C4-2B (cell line): Measurements from ENCODE around the gene MYLK4.

Experiments used
- H3K27ac ChIP-seq: fragments of 450-650 bp; 2 replicates; pipeline ENCODE4 v1.5.1; 2017
- ZFX ChIP-seq: fragments of 450-650 bp; IDR thresholded peaks from 2 replicates; pipeline ENCODE4 v1.6.1; 2017
- TF ChIP-seq, protein P1 (sequence below): fragments of 450-650 bp; conservative IDR thresholded peaks from 2 replicates; pipeline ENCODE4 v1.5.1; 2017; ENCODE audit warnings: mild to moderate bottlenecking

Gene MYLK4

DNA sequence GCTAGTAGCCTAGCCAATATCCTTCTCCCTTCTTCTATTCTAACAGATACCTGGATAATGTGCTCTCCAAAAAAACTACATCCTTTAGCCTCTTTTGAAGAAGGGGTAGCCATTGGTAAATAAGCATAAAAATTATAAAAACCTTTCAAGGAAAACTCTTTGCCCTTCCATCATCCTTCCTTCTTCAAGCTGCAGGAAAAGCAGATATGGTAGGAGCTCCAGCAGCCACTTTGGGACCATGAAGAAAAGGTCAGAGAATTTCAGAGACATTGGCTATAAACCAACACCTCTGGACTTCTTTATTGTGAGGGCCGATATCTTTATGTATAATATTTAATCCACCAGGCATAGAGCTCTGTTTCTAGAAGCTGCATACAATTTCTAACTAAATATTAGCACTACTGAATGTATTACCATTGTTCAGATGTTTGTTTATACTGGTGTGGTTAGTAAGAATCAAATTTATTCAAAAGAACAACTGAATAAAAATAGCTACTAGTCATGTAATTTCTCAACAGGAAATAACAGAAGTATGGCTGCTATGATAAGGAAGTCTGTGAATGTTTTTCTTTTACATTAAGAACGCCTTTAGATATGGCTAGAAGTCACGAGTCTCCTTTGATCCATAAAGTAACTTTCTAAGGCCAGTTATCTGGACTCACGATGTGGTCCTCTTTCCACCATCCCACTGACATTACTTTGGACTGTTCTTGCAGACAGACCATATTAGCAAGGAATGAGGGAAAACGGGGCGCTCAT is 32.2 kb downstream of the MYLK4 start:
- no peak overlapping the region for H3K27ac ChIP-seq
- TF ChIP-seq, protein P1, sequence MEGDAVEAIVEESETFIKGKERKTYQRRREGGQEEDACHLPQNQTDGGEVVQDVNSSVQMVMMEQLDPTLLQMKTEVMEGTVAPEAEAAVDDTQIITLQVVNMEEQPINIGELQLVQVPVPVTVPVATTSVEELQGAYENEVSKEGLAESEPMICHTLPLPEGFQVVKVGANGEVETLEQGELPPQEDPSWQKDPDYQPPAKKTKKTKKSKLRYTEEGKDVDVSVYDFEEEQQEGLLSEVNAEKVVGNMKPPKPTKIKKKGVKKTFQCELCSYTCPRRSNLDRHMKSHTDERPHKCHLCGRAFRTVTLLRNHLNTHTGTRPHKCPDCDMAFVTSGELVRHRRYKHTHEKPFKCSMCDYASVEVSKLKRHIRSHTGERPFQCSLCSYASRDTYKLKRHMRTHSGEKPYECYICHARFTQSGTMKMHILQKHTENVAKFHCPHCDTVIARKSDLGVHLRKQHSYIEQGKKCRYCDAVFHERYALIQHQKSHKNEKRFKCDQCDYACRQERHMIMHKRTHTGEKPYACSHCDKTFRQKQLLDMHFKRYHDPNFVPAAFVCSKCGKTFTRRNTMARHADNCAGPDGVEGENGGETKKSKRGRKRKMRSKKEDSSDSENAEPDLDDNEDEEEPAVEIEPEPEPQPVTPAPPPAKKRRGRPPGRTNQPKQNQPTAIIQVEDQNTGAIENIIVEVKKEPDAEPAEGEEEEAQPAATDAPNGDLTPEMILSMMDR: no peak
- no peak for TF ChIP-seq ZFX

DNA sequence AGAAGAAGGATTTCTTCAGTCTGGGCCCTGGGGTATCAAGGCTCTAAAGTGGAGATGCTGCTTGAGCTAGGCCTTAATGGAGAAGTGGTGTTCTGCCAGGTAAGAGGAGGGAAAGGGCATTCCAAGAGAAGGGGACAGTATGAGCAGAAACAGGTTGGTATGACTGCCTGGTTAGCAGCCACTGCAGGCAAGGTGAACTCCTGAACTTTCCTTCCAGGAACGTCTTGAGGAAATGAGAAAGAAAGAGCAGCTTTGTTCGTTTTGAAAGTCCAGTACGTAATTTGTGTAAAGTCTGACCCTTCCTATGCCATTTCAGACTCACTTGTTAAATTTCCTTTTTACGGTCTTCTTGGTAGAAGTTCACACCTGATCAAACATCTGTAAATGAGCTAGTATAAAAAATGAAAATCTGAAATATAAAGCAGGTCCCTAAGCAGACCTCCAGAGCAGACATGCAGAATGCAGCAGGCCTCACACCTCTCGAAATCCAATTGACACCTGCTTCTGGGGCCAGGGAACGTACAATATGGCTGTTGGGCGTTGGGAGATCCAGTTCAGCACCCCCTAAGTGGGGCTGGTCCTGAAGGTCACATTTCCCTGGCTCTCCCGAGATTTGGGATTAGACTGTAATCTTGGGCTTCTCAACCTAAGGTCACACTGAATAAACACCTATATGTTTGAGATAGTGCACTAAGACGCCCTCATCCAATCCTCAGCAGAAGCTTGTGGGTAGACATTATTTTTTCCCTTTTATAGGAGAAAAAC is 33.6 kb downstream of the MYLK4 start:
- no peak overlapping the region for H3K27ac ChIP-seq
- TF ChIP-seq, protein P1: no peak
- no peak for TF ChIP-seq ZFX

DNA sequence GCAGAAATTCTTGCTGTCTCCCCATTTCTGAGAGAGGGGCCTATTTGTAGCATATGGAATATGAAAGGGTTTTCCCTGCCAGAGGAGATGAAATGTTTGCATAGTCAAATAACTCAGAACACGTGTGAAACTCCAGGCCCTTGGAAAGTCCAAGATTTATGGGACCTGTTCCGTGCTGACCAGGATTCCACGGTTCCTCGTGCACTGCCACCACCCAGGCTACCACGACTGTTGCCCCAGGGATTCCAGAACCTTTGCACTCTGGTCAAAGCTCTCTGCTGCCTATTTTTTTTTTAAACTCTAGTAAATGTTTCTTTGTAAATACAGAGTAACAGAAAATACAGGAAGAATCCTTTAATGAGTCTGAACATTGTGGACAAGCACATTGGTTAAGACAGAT is 35.0 kb downstream of the MYLK4 start:
- no peak for TF ChIP-seq ZFX
- TF ChIP-seq, protein P1: no peak

DNA sequence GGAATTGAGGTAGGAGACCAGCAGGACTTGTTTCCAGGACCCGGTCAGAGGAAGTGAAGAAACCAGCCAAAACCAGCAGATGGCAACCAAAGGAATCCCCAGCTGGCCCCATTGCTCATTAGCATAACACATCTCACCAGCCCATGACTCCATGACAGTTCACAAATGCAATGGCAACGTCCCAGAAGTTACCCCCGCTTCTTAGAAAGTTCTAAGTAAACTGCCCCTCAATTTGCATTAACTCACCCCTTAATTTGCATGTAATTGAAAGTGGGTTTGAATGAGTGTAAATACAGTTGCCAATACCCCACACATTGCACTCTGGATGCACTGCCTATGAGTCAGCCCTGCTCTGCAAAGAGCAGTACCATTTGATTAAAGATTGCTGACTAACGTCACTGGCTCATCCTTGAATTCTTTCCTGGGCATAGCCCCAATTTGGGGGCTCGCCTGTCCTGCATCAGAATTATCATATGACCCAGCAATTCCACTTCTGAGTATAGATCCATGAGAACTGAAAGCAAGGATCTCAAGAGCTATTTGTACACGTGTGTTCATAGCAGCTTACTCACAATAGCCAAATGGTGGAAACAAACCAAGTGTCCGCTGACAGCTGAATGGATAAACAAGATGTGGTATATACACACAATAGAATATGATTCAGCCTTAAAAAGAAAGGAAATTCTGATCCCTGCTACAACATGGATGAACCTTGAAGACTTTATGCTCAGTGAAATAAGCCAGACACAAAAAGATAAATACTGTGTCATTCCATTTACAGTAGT is 36.4 kb downstream of the MYLK4 start:
- no peak for TF ChIP-seq ZFX
- TF ChIP-seq, protein P1: no peak; the same call in 1 of the 2 replicates
- H3K27ac ChIP-seq: no peak overlapping the region

More for the DNA sequence above, 35.0 kb downstream of the MYLK4 start:
- H3K27ac ChIP-seq: peak overlapping the region; percentile 37

DNA sequence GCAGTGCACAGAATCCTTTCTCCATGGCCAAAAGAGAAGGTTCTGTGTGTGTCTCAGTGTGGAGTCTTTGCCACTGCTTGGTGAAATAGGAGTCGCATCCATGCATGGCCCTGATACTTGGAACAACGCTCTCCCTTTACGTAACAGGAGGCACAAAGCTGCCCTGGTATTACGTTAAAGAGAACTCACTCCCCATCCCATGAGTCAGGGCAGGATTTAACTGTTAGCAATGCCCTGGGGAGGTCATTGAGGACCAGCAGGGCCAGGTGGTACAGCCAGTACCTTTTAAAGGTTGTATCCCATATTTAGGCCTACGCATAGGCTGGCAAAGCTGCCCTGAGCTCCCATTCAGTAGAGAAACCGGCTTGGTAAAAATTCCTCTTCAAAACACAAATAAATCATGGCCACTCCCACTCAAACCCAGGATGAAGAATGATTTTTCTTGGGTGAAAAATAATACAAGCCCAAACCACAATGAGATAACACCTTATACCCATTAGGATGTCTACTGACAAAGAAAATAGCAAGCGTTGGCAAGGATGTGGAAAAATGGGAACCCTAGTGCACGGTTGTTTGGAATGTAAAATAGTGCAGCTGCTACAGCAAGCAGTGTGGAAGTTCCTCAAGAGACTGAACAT is 37.1 kb downstream of the MYLK4 start:
- no peak overlapping the region for H3K27ac ChIP-seq

DNA sequence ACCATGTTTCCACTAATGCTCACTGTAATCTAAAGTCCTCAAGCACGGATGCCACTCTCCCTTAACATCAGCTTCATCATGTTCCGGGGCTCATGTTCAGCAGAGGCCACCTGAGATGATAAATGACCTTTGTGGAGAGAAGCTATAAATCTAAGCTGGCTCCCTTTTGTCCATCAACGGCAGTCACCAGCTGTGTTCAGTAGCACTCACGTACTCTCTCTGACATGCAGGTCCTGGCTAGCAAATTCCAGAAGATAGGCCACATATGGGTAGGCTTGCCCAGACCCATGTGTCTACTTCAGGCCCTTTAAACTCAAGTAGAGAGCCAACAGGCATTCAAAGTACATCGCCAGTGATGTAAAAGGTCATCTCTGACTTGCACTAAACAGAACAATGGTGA is 38.6 kb downstream of the MYLK4 start:
- H3K27ac ChIP-seq: no peak overlapping the region
- TF ChIP-seq ZFX: no peak
- TF ChIP-seq, protein P1: no peak

More for the DNA sequence above, 37.1 kb downstream of the MYLK4 start:
- TF ChIP-seq, protein P1: no peak
- no peak for TF ChIP-seq ZFX
